Stimulated activated CD8-positive, alpha-beta memory T cell treated with anti-CD3 and anti-CD28 coated beads, Interleukin-2, amount 100 ng/mL, for 1 hour (primary cell): ENCODE measurements around the gene RNF145.
"Not testable (repeated sequence)": the region's sequence is repeated elsewhere in the genome, so short reads cannot be mapped to it uniquely, and the experiment has no call there.

Experiments used
- DNase-seq, 2 donors: peaks; one replicate each; pipeline ENCODE4 v3.0.0-alpha.2; 2020; ENCODE audit warnings: low read depth in 2 of 2

Gene RNF145

DNA sequence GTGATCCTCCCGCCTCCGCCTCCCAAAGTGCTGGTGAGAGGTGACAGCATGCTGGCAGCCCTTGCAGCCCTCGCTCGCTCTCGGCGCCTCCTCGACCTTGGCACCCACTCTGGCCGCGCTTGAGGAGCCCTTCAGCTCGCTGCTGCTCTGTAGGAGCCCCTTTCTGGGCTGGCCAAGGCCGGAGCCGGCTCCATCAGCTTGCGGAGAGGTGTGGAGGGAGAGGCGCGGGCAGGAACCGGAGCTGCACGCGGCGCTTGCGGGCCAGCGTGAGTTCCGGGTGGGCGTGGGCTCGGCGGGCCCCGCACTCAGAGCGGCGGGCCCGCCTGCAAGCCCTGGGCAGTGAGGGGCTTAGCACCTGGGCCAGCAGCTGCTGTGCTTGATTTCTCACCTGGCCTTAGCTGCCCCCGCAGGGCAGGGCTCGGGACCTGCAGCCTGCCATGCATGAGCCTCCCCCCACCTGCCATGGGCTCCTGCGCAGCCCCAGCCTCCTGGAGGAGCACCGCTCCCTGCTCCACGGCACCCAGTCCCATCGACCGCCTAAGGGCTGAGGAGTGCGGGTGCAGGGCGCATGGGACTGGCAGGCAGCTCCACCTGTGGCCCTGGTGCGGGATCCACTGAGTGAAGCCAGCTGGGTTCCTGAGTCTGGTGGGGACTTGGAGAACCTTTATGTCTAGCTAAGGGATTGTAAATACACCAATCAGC lies 90.2 kb downstream of the RNF145 start:
- DNase-seq, result not testable (repeated sequence)

- DNase-seq, result no peak
These were observed 95.9 kb downstream of the RNF145 start for GRCh38 chr5:159113405-159113804.

GRCh38 chr5:159112436-159112835 lies 96.9 kb downstream of the RNF145 start:
- DNase-seq, result no peak
